ENCODE results near the gene SMTNL1.

Gene SMTNL1, protein sequence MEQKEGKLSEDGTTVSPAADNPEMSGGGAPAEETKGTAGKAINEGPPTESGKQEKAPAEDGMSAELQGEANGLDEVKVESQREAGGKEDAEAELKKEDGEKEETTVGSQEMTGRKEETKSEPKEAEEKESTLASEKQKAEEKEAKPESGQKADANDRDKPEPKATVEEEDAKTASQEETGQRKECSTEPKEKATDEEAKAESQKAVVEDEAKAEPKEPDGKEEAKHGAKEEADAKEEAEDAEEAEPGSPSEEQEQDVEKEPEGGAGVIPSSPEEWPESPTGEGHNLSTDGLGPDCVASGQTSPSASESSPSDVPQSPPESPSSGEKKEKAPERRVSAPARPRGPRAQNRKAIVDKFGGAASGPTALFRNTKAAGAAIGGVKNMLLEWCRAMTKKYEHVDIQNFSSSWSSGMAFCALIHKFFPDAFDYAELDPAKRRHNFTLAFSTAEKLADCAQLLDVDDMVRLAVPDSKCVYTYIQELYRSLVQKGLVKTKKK

DNA sequence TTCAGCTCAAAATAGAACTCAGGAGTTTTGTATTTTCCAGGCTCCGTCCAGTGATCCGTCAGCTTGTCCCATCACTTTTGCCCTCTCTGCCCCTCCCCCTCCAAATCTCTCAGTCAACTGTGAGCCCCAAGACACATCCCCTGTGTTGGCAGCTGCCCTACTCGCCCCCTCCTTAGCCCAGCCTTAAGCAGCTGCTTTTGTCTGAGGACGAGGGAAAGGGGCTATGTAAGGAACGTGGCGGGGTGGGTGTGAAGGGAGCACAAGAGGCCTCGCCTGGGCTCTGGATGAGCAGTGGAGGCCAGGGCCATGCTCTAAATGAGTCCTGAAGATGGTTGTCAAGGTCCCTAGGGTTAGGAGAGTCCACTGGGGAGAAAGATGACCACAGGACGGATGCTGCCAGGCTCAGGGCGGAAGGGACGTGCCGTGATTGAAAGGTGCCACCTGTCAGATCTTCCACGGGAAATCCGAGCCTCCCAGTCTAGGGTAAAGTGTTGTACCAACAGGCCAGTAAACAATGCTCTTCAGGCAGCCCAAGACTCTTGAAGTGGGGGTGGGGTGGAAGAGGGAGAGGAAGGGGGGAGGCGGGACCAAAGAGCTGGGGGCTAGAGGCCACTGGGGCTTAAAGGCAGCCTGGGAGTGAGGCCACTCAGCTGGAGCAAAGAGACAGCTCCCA lies at the start of gene SMTNL1:
TSS of gene SMTNL1 (plus strand) at position 649 of the 673 bp plus-strand sequence. CDS start 5,048 bp downstream, outside the sequence.
- DNase-seq: no peak

- no peak for DNase-seq
Observed at GRCh38 chr11:57487920-57488659, 49.3 kb upstream of the SMTNL1 start.

- no peak for DNase-seq
Observed at GRCh38 chr11:57490456-57491248, 46.7 kb upstream of the SMTNL1 start.

DNA sequence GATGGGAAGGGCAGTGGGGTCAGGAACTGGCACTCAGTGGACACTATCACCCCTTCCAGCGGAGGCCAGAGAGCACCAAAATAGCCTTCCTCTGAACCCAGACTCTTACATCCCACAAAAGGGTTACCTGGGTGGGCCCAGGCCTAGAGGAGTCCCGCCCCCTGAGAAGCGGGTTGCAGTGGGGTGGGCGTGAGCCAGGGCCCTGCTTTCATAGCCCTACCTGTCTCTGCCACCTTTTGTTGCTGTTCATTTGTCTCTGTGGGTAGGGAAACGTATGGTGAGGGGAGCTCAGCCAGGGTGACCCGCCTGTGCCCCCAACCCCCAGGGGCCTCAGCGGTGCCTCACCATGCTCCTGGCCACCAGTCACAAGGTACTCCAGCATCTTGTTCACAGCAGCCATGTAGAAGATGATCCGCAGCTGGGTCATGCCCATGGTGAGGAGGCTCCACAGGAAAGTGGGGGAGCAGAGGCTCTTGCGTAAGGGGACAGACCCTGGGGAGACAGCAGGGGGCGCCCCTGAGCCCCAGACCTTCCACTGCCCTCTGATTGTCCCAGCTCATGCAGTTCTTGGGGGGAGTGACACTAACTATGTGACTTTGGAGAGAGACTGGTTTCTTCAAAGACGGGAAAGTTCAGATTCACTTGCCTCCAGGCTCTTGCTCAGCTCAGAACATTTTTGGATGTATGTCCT lies 45.9 kb upstream of the SMTNL1 start:
- DNase-seq: peak; percentile 29

- DNase-seq: peak; percentile 72
Observed at GRCh38 chr11:57493507-57494503, 43.6 kb upstream of the SMTNL1 start.

DNA sequence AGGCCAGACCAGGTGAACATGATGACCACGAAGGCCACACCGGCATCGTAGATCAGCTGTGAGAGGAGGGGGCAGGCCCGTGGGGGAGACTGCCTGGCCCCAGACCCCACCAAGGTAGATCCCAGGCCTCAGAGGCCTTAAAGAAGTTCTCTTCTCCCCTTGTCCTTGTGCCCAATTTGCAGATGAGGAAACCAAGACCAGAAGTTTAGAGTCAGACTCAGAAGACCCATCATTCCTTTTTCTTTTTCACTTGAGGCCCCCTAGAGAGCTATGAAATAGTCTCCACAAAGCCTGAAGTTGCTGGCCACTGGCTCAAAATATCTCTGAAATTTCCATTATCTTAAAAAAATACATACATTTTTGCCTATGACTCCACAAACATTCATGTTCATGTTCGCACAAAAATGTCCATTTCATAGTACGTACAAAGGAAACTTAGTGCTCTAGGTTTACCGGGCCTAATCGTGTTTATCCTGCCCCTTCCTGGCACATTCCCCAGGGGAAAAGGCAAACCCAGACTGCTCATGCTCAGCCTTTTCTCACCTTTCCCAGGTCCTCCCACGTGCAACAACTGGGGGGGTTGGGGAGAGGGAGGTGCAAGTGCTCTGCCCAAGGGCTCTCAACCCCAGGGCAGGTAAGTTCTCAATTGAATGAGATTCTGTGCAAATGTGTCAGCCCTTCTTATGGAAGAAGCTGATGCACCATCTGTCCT lies 41.1 kb upstream of the SMTNL1 start:
- no peak for DNase-seq

GRCh38 chr11:57497303-57498247 lies 39.8 kb upstream of the SMTNL1 start:
- DNase-seq: no peak

DNA sequence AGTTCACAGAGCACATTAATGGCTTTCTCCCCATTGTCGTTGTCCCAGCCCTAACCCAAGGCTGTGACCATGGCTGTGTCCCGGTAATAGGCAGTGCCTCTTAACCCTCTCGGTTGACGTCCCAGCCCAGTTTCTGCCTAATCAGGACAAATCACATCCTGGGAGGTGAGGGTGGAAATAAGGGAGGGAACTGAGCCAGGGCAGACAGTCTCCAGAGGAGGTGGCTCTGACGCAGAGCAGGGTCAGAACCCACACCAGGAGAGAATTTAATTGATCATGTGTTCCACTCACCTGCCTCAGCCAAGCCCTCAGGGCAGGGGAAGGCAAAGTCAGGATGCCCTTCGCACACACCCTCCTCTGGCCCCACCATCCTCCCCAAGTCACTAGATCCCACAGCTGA lies 38.9 kb upstream of the SMTNL1 start:
- DNase-seq: no peak

GRCh38 chr11:57499413-57499982 lies 37.9 kb upstream of the SMTNL1 start:
- DNase-seq: no peak

GRCh38 chr11:57499983-57500461 lies 37.4 kb upstream of the SMTNL1 start:
- DNase-seq: no peak

GRCh38 chr11:57500515-57500914 lies 36.9 kb upstream of the SMTNL1 start:
- no peak for DNase-seq

DNA sequence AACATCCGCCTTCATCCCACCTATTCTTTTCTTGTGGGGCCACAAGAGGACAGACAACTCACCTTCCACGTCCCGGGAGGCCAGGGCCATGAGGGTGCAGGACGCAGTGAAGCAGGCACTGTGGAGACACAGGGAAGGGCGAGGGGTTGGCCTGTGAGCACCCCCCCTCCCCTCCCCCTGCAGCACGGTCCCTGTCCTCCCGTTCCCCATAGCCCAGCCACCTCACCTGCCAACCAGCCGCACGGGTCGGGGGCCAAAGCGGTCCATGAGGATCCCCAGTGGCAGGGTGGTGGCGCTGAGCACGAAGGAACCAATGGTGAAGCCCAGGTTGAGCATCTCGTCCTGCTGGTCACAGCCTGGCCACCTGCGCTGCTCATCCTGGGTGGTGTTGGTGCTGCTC lies 36.5 kb upstream of the SMTNL1 start:
- no peak for DNase-seq

DNA sequence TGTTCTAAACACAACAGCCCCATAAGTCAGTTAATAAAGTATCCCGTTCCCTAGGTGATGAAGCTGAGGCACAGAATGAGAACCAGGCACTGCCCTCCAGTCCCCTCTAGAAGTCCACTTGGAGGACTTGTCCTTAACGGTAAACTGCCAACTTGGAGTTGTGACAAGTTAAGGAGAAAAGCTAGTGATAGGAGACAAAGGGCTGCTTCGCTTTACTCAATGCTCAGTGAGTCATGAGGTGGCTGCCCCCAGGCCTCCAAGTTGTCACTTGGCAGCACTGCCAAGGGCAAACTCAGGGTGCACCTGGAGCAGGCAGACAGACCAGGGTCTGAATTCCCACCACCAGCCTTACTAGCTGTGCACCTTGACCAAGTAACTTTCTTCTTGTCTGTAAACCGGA lies 35.4 kb upstream of the SMTNL1 start:
- no peak for DNase-seq

GRCh38 chr11:57502376-57502775 lies 35.0 kb upstream of the SMTNL1 start:
- no peak for DNase-seq

- DNase-seq: no peak
Observed at GRCh38 chr11:57502870-57503269, 34.5 kb upstream of the SMTNL1 start.

- no peak for DNase-seq
Observed at GRCh38 chr11:57504511-57504910, 32.9 kb upstream of the SMTNL1 start.

DNA sequence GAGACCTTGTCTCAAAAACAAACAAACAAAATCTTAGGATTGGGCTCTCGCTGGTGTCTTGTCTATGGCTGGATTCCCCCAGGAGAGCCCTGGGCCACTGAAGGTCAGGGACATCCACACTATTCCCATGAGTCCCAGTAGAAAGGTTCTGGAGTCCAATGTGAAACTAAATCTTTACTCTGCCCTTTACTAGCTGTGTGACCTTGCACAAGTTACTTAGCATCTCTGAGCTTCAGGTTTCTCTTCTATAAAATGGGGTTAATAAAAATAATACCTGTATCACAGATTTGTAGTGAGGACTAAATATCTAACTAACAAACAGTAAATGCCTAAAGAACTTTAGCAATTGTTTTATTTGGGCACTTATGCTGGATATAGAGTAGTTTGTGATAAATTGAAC lies 30.9 kb upstream of the SMTNL1 start:
- no peak for DNase-seq
